ENCODE measurements around the gene VEPH1.

DNA sequence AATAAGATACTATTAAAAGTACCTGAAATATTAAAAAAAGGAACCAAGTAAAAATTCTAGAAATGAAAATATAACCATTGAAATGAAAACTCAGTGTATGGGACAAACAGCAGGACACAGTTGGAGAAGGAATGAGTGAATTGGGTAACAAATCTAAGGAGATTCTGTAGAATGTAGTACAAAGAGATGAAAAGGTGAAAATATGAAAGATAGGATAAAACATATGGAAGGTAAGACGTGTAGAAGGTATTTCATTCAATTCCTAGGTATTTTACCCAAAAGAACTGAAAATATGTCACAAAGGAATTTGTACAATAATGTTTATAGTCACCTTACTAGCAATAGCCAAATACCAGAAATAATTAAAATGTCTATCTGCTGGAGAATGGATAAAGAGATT is 260.4 kb downstream of the VEPH1 start:
- TF ChIP-seq GATA3 (IDR thresholded peaks at IDR 0.05; ENCODE audit: low read depth, low read length), result no peak
- no peak for TF ChIP-seq GATA2 (IDR thresholded peaks at IDR 0.05; ENCODE audit: low read depth, low read length)
